ENCODE data around the gene CDH16. TPM values are rescaled to one million over a fixed set of nuclear protein-coding genes. Genes with fewer than 3 reads are reported as not detected.

The CDH16 gene
- total and polyA plus RNA-seq, 2 experiments from 2014 or later: not detected

- no peaks in the 10 kb centered on the region for H3K4me1 ChIP-seq (ENCODE audit: insufficient read depth)
- no peaks in the 10 kb centered on the region for H3F3A ChIP-seq (replicated peaks; ENCODE audit: low read depth)
- no peak overlapping the region for H3K27ac ChIP-seq (ENCODE audit: low read depth)
- H3K4me3 ChIP-seq: no peak overlapping the region
- H3K9me2 ChIP-seq (ENCODE audit: insufficient read depth): no peaks in the 10 kb centered on the region
- no peaks in the 10 kb centered on the region; the same call in 1 of the 2 replicates for H4K20me1 ChIP-seq (replicated peaks; ENCODE audit: insufficient read depth)
- no peak overlapping the region for H3K4me3 Mint-ChIP-seq
- H3K36me3 ChIP-seq (ENCODE audit: insufficient read depth): no peaks in the 10 kb centered on the region
- H3K9me3 Mint-ChIP-seq: no peaks in the 10 kb centered on the region; the same call in 2 of the 3 replicates
- TF ChIP-seq POLR2AphosphoS5 (IDR thresholded peaks at IDR 0.05; ENCODE audit: low read depth) (no peak), ZNF331 (CRISPR knock-in tag; IDR thresholded peaks at IDR 0.05; ENCODE audit: low read depth) (no peak), EZH2 (IDR thresholded peaks at IDR 0.05; ENCODE audit: low read depth, unreplicated experiment) (no peak), ZNF114 (CRISPR knock-in tag; IDR thresholded peaks at IDR 0.05) (no peak), CREB1 (CRISPR knock-in tag; IDR thresholded peaks at IDR 0.05; ENCODE audit: low read depth) (no peak), JUNB (IDR thresholded peaks at IDR 0.05; ENCODE audit: unreplicated experiment) (no peak), STAT1 (IDR thresholded peaks at IDR 0.05; ENCODE audit: unreplicated experiment) (no peak), EZH2phosphoT487 (IDR thresholded peaks at IDR 0.05; ENCODE audit: unreplicated experiment) (no peak), NANOG (IDR thresholded peaks at IDR 0.05; ENCODE audit: borderline replicate concordance) (no peak)
- TF ChIP-seq, protein P1, sequence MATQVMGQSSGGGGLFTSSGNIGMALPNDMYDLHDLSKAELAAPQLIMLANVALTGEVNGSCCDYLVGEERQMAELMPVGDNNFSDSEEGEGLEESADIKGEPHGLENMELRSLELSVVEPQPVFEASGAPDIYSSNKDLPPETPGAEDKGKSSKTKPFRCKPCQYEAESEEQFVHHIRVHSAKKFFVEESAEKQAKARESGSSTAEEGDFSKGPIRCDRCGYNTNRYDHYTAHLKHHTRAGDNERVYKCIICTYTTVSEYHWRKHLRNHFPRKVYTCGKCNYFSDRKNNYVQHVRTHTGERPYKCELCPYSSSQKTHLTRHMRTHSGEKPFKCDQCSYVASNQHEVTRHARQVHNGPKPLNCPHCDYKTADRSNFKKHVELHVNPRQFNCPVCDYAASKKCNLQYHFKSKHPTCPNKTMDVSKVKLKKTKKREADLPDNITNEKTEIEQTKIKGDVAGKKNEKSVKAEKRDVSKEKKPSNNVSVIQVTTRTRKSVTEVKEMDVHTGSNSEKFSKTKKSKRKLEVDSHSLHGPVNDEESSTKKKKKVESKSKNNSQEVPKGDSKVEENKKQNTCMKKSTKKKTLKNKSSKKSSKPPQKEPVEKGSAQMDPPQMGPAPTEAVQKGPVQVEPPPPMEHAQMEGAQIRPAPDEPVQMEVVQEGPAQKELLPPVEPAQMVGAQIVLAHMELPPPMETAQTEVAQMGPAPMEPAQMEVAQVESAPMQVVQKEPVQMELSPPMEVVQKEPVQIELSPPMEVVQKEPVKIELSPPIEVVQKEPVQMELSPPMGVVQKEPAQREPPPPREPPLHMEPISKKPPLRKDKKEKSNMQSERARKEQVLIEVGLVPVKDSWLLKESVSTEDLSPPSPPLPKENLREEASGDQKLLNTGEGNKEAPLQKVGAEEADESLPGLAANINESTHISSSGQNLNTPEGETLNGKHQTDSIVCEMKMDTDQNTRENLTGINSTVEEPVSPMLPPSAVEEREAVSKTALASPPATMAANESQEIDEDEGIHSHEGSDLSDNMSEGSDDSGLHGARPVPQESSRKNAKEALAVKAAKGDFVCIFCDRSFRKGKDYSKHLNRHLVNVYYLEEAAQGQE (IDR thresholded peaks at IDR 0.05; ENCODE audit: unreplicated experiment): no peak
- TF ChIP-seq, protein P2, sequence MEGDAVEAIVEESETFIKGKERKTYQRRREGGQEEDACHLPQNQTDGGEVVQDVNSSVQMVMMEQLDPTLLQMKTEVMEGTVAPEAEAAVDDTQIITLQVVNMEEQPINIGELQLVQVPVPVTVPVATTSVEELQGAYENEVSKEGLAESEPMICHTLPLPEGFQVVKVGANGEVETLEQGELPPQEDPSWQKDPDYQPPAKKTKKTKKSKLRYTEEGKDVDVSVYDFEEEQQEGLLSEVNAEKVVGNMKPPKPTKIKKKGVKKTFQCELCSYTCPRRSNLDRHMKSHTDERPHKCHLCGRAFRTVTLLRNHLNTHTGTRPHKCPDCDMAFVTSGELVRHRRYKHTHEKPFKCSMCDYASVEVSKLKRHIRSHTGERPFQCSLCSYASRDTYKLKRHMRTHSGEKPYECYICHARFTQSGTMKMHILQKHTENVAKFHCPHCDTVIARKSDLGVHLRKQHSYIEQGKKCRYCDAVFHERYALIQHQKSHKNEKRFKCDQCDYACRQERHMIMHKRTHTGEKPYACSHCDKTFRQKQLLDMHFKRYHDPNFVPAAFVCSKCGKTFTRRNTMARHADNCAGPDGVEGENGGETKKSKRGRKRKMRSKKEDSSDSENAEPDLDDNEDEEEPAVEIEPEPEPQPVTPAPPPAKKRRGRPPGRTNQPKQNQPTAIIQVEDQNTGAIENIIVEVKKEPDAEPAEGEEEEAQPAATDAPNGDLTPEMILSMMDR (conservative IDR thresholded peaks at IDR 0.05; ENCODE audit: low read depth in 2 of 2): no peak
- TF ChIP-seq, protein P3, sequence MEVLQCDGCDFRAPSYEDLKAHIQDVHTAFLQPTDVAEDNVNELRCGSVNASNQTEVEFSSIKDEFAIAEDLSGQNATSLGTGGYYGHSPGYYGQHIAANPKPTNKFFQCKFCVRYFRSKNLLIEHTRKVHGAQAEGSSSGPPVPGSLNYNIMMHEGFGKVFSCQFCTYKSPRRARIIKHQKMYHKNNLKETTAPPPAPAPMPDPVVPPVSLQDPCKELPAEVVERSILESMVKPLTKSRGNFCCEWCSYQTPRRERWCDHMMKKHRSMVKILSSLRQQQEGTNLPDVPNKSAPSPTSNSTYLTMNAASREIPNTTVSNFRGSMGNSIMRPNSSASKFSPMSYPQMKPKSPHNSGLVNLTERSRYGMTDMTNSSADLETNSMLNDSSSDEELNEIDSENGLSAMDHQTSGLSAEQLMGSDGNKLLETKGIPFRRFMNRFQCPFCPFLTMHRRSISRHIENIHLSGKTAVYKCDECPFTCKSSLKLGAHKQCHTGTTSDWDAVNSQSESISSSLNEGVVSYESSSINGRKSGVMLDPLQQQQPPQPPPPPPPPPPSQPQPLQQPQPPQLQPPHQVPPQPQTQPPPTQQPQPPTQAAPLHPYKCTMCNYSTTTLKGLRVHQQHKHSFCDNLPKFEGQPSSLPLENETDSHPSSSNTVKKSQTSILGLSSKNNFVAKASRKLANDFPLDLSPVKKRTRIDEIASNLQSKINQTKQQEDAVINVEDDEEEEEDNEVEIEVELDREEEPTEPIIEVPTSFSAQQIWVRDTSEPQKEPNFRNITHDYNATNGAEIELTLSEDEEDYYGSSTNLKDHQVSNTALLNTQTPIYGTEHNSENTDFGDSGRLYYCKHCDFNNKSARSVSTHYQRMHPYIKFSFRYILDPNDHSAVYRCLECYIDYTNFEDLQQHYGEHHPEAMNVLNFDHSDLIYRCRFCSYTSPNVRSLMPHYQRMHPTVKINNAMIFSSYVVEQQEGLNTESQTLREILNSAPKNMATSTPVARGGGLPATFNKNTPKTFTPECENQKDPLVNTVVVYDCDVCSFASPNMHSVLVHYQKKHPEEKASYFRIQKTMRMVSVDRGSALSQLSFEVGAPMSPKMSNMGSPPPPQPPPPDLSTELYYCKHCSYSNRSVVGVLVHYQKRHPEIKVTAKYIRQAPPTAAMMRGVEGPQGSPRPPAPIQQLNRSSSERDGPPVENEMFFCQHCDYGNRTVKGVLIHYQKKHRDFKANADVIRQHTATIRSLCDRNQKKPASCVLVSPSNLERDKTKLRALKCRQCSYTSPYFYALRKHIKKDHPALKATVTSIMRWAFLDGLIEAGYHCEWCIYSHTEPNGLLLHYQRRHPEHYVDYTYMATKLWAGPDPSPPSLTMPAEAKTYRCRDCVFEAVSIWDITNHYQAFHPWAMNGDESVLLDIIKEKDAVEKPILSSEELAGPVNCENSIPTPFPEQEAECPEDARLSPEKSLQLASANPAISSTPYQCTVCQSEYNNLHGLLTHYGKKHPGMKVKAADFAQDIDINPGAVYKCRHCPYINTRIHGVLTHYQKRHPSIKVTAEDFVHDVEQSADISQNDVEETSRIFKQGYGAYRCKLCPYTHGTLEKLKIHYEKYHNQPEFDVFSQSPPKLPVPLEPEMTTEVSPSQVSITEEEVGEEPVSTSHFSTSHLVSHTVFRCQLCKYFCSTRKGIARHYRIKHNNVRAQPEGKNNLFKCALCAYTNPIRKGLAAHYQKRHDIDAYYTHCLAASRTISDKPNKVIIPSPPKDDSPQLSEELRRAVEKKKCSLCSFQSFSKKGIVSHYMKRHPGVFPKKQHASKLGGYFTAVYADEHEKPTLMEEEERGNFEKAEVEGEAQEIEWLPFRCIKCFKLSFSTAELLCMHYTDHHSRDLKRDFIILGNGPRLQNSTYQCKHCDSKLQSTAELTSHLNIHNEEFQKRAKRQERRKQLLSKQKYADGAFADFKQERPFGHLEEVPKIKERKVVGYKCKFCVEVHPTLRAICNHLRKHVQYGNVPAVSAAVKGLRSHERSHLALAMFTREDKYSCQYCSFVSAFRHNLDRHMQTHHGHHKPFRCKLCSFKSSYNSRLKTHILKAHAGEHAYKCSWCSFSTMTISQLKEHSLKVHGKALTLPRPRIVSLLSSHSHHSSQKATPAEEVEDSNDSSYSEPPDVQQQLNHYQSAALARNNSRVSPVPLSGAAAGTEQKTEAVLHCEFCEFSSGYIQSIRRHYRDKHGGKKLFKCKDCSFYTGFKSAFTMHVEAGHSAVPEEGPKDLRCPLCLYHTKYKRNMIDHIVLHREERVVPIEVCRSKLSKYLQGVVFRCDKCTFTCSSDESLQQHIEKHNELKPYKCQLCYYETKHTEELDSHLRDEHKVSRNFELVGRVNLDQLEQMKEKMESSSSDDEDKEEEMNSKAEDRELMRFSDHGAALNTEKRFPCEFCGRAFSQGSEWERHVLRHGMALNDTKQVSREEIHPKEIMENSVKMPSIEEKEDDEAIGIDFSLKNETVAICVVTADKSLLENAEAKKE (CRISPR knock-in tag; IDR thresholded peaks at IDR 0.05): no peak
- no peak overlapping the region; the same call in 1 of the 2 replicates for H3K4me2 ChIP-seq
- H3K36me3 Mint-ChIP-seq (ENCODE audit: low read depth): no peaks in the 10 kb centered on the region
- peaks cover 8% of the 10 kb centered on the region for H3K4me1 Mint-ChIP-seq
- ATAC-seq (no peak), DNase-seq (ENCODE audit: low spot score) (no peak)
- no peak overlapping the region for H3K27ac Mint-ChIP-seq
- H3K79me2 ChIP-seq (replicated peaks; ENCODE audit: insufficient read depth): no peaks in the 10 kb centered on the region
- H2AFZ ChIP-seq: no peak overlapping the region
- peaks cover 48% of the 10 kb centered on the region for H3K27me3 ChIP-seq (ENCODE audit: insufficient read depth)
- H3K27me3 Mint-ChIP-seq (ENCODE audit: insufficient read depth, low read depth, poor library complexity): peaks cover 46% of the 10 kb centered on the region
These were observed 7.7 kb upstream of the CDH16 start for GRCh38 chr16:66926171-66926947.

All from GM23338 (cell line).